Right lobe of liver (tissue), 4 donors: ENCODE results near the gene PRPF8.

ENCODE experiments used
- CTCF ChIP-seq, 4 donors: fragments of 200-600 bp in 3 of 4; fragments of 450-650 bp in 1 of 4; IDR thresholded peaks; one replicate each; pipeline versions ENCODE4 v1.5.1 to v1.8.0; 2016 to 2022; ENCODE audit warnings: antibody characterized with exemption in 4 of 4, mild to moderate bottlenecking in 2 of 4
- POLR2A ChIP-seq: fragments of 450-650 bp; IDR thresholded peaks from one replicate; pipeline ENCODE4 v1.6.1; 2017; ENCODE audit warnings: antibody characterized with exemption, mild to moderate bottlenecking
- donor health status: DM: no; HTN: no; CAD: no.
- donor health status: DM: no; HTN: no; CAD: no.
- donor health status: DM: no; HTN: yes; CAD: no.

- TF ChIP-seq CTCF (IDR thresholded peaks at IDR 0.05) (no peak), POLR2A (no peak)
Observed at GRCh38 chr17:1621273-1621954, 63.3 kb downstream of the PRPF8 start.
